NB4 (cell line): Measurements from ENCODE around the gene CYP2B6.

Experiments used
- DNase-seq: peaks from one replicate; pipeline ENCODE4 v3.0.0; 2010; ENCODE audit warnings: low read depth
- H3K4me3 ChIP-seq: one replicate; pipeline ENCODE4 v1.5.1; 2011; ENCODE audit warnings: mild to moderate bottlenecking, low read depth, low read length, moderate library complexity
- MYC ChIP-seq: IDR thresholded peaks from 2 replicates; pipeline ENCODE4 v1.6.1; 2011; ENCODE audit warnings: low read depth, low read length
- POLR2A ChIP-seq: IDR thresholded peaks from 2 replicates; pipeline ENCODE4 v1.6.1; 2011; ENCODE audit warnings: mild to moderate bottlenecking; ENCODE audit not compliant: insufficient read length; ENCODE audit errors: extremely low read depth
- TF ChIP-seq, protein P1 (sequence below): IDR thresholded peaks from one replicate; pipeline ENCODE4 v1.5.1; 2012; ENCODE audit warnings: low read depth, low read length
- TF ChIP-seq, protein P2 (sequence below): IDR thresholded peaks from 2 replicates; pipeline ENCODE4 v1.6.1; 2011; ENCODE audit warnings: low read depth, low read length

CYP2B6 gene

DNA sequence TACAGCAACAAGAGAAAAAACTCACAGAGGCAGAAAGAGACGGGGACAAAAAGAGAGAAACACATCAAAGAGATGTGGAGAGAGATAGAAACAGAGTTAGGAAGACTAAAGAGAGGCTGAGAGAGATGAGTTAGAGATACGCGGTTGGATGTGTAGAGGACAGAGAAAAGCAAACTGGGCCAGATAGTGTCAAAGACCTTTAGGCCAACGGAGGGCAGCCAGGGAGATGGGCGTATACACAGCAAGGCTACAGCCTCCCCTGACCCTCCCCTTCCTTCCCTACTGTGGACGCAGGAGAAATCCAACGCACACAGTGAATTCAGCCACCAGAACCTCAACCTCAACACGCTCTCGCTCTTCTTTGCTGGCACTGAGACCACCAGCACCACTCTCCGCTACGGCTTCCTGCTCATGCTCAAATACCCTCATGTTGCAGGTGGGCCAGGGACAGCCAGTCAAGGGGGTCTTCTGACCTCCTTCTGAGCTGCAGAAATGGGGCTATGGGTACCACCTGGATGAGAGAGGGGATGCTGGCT is 18.7 kb downstream of the CYP2B6 start:
- no peak for DNase-seq
- no peak overlapping the region for H3K4me3 ChIP-seq
- TF ChIP-seq POLR2A = no peak
- TF ChIP-seq, protein P1, sequence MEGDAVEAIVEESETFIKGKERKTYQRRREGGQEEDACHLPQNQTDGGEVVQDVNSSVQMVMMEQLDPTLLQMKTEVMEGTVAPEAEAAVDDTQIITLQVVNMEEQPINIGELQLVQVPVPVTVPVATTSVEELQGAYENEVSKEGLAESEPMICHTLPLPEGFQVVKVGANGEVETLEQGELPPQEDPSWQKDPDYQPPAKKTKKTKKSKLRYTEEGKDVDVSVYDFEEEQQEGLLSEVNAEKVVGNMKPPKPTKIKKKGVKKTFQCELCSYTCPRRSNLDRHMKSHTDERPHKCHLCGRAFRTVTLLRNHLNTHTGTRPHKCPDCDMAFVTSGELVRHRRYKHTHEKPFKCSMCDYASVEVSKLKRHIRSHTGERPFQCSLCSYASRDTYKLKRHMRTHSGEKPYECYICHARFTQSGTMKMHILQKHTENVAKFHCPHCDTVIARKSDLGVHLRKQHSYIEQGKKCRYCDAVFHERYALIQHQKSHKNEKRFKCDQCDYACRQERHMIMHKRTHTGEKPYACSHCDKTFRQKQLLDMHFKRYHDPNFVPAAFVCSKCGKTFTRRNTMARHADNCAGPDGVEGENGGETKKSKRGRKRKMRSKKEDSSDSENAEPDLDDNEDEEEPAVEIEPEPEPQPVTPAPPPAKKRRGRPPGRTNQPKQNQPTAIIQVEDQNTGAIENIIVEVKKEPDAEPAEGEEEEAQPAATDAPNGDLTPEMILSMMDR = no peak
- TF ChIP-seq, protein P2, sequence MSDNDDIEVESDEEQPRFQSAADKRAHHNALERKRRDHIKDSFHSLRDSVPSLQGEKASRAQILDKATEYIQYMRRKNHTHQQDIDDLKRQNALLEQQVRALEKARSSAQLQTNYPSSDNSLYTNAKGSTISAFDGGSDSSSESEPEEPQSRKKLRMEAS = no peak
- no peak for TF ChIP-seq MYC

DNA sequence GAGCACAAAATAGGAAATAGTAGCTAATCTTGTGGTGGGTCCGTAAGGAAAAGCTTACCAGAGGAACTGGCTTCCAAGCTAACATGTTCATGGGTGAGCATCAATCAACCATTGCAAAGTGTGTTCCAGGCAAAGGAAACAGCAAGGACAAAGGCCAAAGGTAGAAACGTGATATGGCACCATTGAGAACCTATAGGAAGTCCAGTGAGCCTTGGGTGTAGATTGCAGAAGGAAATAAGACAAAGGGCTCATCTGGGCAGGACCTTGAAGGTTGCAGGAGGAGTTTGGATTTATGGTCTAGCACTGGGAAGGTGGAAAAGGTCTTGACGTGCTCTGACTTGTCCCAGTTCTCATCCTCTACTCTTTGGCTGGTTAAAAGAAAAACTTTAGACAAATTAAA is 22.3 kb downstream of the CYP2B6 start:
- no peak overlapping the region for H3K4me3 ChIP-seq
- TF ChIP-seq, protein P2 = no peak
- TF ChIP-seq, protein P1 = no peak
- no peak for TF ChIP-seq POLR2A
- TF ChIP-seq MYC = no peak
- no peak for DNase-seq

DNA sequence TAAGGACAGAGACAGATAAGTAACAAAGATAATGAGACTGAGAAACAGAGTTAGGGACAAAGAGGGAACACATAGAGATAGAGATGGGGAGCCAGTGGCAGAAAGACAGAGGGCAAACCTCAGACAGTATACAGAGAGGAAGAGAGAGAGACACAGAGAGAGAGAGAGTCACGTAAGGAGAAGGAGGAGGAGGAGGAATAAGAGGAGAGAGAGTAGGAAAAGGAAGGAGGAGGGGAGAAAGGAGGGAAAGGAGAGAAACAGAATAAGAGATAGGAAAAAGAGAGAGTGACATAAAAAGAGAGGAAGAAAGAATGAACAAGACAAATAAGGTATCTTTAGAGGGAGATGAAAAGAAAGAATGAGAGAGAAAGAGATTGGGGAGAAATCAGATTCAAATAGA is 23.6 kb downstream of the CYP2B6 start:
- no peak for DNase-seq
- TF ChIP-seq MYC = no peak
- TF ChIP-seq POLR2A = no peak
- TF ChIP-seq, protein P2 = no peak
- TF ChIP-seq, protein P1 = no peak
- H3K4me3 ChIP-seq = no peak overlapping the region

DNA sequence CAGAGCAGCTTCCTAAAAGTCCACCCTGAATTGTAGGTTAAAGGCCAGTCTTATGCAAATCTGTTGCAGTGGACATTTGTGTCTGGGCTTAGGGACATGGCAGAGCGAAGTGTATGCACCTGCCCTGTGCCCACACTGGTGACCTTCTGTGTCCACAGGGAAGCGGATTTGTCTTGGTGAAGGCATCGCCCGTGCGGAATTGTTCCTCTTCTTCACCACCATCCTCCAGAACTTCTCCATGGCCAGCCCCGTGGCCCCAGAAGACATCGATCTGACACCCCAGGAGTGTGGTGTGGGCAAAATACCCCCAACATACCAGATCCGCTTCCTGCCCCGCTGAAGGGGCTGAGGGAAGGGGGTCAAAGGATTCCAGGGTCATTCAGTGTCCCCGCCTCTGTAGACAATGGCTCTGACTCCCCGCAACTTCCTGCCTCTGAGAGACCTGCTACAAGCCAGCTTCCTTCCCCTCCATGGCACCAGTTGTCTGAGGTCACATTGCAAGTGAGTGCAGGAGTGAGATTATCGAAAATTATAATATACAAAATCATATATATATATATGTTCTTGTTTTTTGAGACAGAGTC is 25.5 kb downstream of the CYP2B6 start:
- TF ChIP-seq MYC = no peak
- TF ChIP-seq, protein P2 = no peak
- TF ChIP-seq, protein P1 = no peak
- no peak overlapping the region for H3K4me3 ChIP-seq
- peak; percentile 2 for DNase-seq

DNA sequence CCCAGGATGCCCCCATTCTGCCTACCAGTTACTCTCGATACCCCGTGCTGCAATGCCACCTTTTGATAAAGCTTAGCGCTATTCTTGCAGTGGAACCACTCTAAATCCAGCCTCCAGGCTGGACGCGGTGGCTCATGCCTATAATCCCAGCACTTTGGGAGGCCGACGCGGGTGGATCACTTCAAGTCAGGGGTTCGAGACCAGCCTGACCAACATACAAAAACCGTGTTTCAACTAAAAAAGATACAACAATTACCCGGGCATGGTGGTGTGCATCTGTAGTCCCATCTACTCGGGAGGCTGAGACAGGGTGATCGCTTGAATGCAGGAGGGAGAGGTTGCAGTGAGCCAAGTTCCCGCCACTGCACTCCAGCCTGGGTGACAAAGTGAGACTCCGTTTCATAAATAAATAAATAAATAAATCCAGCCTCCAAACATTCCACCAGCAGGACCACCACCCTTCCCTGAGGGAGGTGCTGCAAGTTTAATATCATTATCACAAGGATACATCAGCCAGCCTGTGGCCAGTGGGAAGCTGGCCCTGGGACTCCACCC is 27.7 kb downstream of the CYP2B6 start:
- no peak for DNase-seq
- TF ChIP-seq, protein P1 = no peak
- TF ChIP-seq POLR2A (no peak), MYC (no peak)
- TF ChIP-seq, protein P2 = no peak
- no peak overlapping the region for H3K4me3 ChIP-seq
